WTC11 (cell line): Measurements from ENCODE around the gene CD320.

Experiments
- PRRX2 ChIP-seq: fragments of 250-450 bp; sonication (Bioruptor Pico); IDR thresholded peaks from 2 replicates; pipeline ENCODE4 v1.8.0; 2021; ENCODE audit warnings: mild to moderate bottlenecking
- TEAD4 ChIP-seq: sonication (generic); formaldehyde crosslinking; IDR thresholded peaks from 2 replicates; pipeline ENCODE4 v1.8.0; 2022; ENCODE audit warnings: mild to moderate bottlenecking, missing genetic modification reagents
- TF ChIP-seq, protein P1 (sequence below): fragments of 200-600 bp; IDR thresholded peaks from 2 replicates; pipeline ENCODE4 v1.8.0; 2022; ENCODE audit warnings: antibody characterized with exemption

DNA sequence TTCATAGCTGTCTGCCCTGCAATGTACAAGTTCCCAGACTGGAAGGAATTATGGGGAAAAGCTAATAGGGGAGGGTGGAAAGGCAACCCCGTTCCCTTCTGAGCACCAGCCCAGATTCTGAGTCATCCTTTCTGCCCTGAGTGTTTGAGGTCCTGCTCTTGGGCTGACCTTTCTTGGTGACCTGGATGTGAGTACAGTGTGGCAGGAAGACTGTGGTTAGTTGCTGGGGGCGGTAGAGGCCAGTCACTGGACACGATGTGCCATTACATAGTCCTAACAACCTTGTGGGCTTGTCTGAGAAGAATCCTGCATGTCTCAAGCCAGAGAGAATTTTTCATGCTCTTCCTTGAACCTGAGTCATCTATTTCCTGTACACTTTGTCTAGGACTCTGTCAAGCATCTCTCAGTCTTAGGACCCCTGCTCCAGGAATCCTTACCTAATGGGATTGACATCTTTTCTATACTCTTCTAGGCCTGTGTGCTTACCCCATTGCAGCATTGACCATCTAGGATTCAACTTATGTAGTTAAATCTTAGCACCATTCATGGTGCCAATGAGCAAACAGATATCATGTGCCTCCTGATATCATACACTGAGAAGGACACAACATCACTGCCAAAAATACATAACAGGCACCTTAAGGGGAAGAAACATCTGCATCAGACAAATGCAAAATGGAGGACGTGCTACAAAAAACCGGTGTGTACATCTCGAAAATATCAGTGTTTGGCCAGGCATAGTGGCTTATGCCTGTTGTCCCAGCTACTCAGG is 47.7 kb upstream of the CD320 start:
- TF ChIP-seq, protein P1, sequence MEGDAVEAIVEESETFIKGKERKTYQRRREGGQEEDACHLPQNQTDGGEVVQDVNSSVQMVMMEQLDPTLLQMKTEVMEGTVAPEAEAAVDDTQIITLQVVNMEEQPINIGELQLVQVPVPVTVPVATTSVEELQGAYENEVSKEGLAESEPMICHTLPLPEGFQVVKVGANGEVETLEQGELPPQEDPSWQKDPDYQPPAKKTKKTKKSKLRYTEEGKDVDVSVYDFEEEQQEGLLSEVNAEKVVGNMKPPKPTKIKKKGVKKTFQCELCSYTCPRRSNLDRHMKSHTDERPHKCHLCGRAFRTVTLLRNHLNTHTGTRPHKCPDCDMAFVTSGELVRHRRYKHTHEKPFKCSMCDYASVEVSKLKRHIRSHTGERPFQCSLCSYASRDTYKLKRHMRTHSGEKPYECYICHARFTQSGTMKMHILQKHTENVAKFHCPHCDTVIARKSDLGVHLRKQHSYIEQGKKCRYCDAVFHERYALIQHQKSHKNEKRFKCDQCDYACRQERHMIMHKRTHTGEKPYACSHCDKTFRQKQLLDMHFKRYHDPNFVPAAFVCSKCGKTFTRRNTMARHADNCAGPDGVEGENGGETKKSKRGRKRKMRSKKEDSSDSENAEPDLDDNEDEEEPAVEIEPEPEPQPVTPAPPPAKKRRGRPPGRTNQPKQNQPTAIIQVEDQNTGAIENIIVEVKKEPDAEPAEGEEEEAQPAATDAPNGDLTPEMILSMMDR: no peak
- TF ChIP-seq PRRX2 (CRISPR knock-in tag) (no peak), TEAD4 (CRISPR knock-in tag) (no peak)
